H1 (cell line): ENCODE results near the gene DEDD2. TPM values are rescaled to one million over a fixed set of nuclear protein-coding genes. Genes with fewer than 3 reads are reported as not detected.

Source experiments
- CTCF ChIA-PET: fragments of 300-600 bp; sonication (Branson Sonifier 250); formaldehyde crosslinking; loops from one replicate; lab custom pipeline; 2021; ENCODE audit not compliant: partially characterized antibody; lab: Charles Lee
- POLR2A ChIA-PET: fragments of 300-600 bp; sonication (Branson Sonifier 250); formaldehyde crosslinking; loops from one replicate; lab custom pipeline; 2021; ENCODE audit warnings: inconsistent platforms; ENCODE audit not compliant: partially characterized antibody; lab: Charles Lee
- DNase-seq, 2 experiments: peaks; one replicate each; pipeline versions ENCODE4 v3.0.0 to v3.0.0-alpha.2; 2010 to 2022; ENCODE audit warnings: low spot score in 2 of 2, low read depth in 1 of 2, mixed read lengths in 1 of 2
- FAIRE-seq: peaks from 2 replicates; lab custom pipeline; 2011; peaks lifted over from hg19 to GRCh38; lab: Jason Lieb, UNC
- H2AFZ ChIP-seq: 2 replicates; pipeline ENCODE4 v1.8.1; 2012; ENCODE audit warnings: low read length, inconsistent platforms
- H2AK5ac ChIP-seq: 2 replicates; pipeline ENCODE4 v1.6.1; 2013; ENCODE audit warnings: low read depth, low read length
- H2BK120ac ChIP-seq: replicated peaks from 2 replicates; pipeline ENCODE3; 2013; ENCODE audit warnings: low read depth, low read length, inconsistent platforms
- H2BK12ac ChIP-seq: 2 replicates; pipeline ENCODE4 v1.6.1; 2013; ENCODE audit warnings: low read depth, low read length
- H2BK15ac ChIP-seq: 2 replicates; pipeline ENCODE4 v1.6.1; 2013; ENCODE audit warnings: low read length
- H2BK20ac ChIP-seq: 2 replicates; pipeline ENCODE4 v1.6.1; 2013; ENCODE audit warnings: low read length
- H2BK5ac ChIP-seq: 2 replicates; pipeline ENCODE4 v1.6.1; 2013; ENCODE audit warnings: low read depth, low read length
- H3K14ac ChIP-seq: 2 replicates; pipeline ENCODE4 v1.6.1; 2013; ENCODE audit warnings: inconsistent platforms; ENCODE audit not compliant: insufficient read length
- H3K18ac ChIP-seq: 2 replicates; pipeline ENCODE4 v1.6.1; 2013; ENCODE audit warnings: low read length; ENCODE audit errors: extremely low read depth
- H3K23ac ChIP-seq: 2 replicates; pipeline ENCODE4 v1.6.1; 2013; ENCODE audit warnings: inconsistent platforms; ENCODE audit not compliant: insufficient read length
- H3K23me2 ChIP-seq: 2 replicates; pipeline ENCODE4 v1.6.1; 2013; ENCODE audit warnings: low read depth, low read length
- H3K27ac ChIP-seq: 2 replicates; pipeline ENCODE4 v1.6.1; 2011; ENCODE audit warnings: low read depth, low read length, inconsistent platforms
- H3K27me3 ChIP-seq, 4 experiments: replicated peaks in 1 of 4; 1 replicate in 1 of 4; 2 replicates in 3 of 4; pipeline versions ENCODE4 v1.6.1 to v1.8.1; 2011 to 2013; ENCODE audit warnings: low read length in 3 of 4, mild to moderate bottlenecking in 3 of 4, inconsistent platforms in 2 of 4, mixed read lengths in 2 of 4, moderate library complexity in 1 of 4; ENCODE audit not compliant: control insufficient read depth in 3 of 4, insufficient read depth in 3 of 4; ENCODE audit errors: extremely low read depth in 1 of 4
- H3K36me3 ChIP-seq, 4 experiments: 2 replicates each; pipeline versions ENCODE4 v1.6.1 to v1.8.1; 2011 to 2013; ENCODE audit warnings: mild to moderate bottlenecking in 4 of 4, low read length in 3 of 4, moderate library complexity in 2 of 4, control low read depth in 1 of 4, inconsistent platforms in 1 of 4; ENCODE audit not compliant: insufficient read depth in 4 of 4, control insufficient read depth in 2 of 4
- H3K4ac ChIP-seq: replicated peaks from 2 replicates; pipeline ENCODE3; 2013; ENCODE audit warnings: low read length, low read depth, mixed read lengths, inconsistent platforms; ENCODE audit not compliant: insufficient read length
- H3K4me1 ChIP-seq, 4 experiments: replicated peaks in 1 of 4; 1 replicate in 1 of 4; 2 replicates in 3 of 4; pipeline versions ENCODE4 v1.6.1 to v1.8.1; 2011 to 2013; ENCODE audit warnings: low read length in 3 of 4, inconsistent platforms in 2 of 4, mixed read lengths in 1 of 4; ENCODE audit not compliant: insufficient read depth in 4 of 4, control insufficient read depth in 3 of 4
- H3K4me2 ChIP-seq, 2 experiments: 2 replicates each; pipeline versions ENCODE4 v1.6.1 to v1.8.1; 2011 to 2013; ENCODE audit warnings: low read depth in 2 of 2, low read length in 2 of 2, control low read depth in 1 of 2, inconsistent platforms in 1 of 2, mild to moderate bottlenecking in 1 of 2; ENCODE audit not compliant: insufficient read depth in 1 of 2
- H3K4me3 ChIP-seq, 4 experiments: fragments of 200-600, 300-600 bp in 1 of 4; sonication (generic), shearing (Covaris generic), sonication (Bioruptor Twin) in 1 of 4; 2 replicates each; pipeline versions ENCODE4 v1.5.1 to v1.8.1; 2011 to 2016; ENCODE audit warnings: low read length in 4 of 4, low read depth in 3 of 4, control low read depth in 2 of 4, inconsistent platforms in 2 of 4, mild to moderate bottlenecking in 2 of 4, mixed read lengths in 1 of 4, moderate library complexity in 1 of 4; ENCODE audit not compliant: insufficient read depth in 2 of 4; ENCODE audit errors: extremely low read depth in 1 of 4
- H3K56ac ChIP-seq: replicated peaks from 2 replicates; pipeline ENCODE3; 2013; ENCODE audit warnings: low read depth, mild to moderate bottlenecking, mixed read lengths, low read length, inconsistent platforms; ENCODE audit not compliant: insufficient read length
- H3K79me1 ChIP-seq: 2 replicates; pipeline ENCODE4 v1.6.1; 2013; ENCODE audit warnings: low read depth, low read length, control low read depth
- H3K79me2 ChIP-seq, 2 experiments: 2 replicates each; pipeline versions ENCODE4 v1.6.1 to v1.8.1; 2012 to 2013; ENCODE audit warnings: low read length in 2 of 2, mild to moderate bottlenecking in 2 of 2, inconsistent platforms in 1 of 2; ENCODE audit not compliant: insufficient read depth in 2 of 2, control insufficient read depth in 1 of 2
- H3K9ac ChIP-seq, 4 experiments: replicated peaks in 1 of 4; 1 replicate in 1 of 4; 2 replicates in 3 of 4; pipeline versions ENCODE4 v1.6.1 to v1.8.1; 2011 to 2013; ENCODE audit warnings: low read depth in 3 of 4, low read length in 3 of 4, control low read depth in 2 of 4, mild to moderate bottlenecking in 2 of 4, moderate library complexity in 2 of 4, inconsistent platforms in 1 of 4; ENCODE audit errors: extremely low read depth in 1 of 4
- H3K9me3 ChIP-seq, 2 experiments: 2 replicates each; pipeline versions ENCODE4 v1.6.1 to v1.8.1; 2012 to 2013; ENCODE audit warnings: mild to moderate bottlenecking in 2 of 2, moderate library complexity in 2 of 2, control low read depth in 1 of 2, inconsistent platforms in 1 of 2, low read depth in 1 of 2, low read length in 1 of 2, mixed read lengths in 1 of 2; ENCODE audit not compliant: insufficient read depth in 2 of 2
- H4K20me1 ChIP-seq, 2 experiments: replicated peaks in 1 of 2; 2 replicates each; pipeline versions ENCODE3 to v1.8.1; 2011 to 2013; ENCODE audit warnings: inconsistent platforms in 2 of 2, low read length in 2 of 2, mild to moderate bottlenecking in 1 of 2; ENCODE audit not compliant: insufficient read depth in 2 of 2, control insufficient read depth in 1 of 2
- H4K5ac ChIP-seq: 2 replicates; pipeline ENCODE4 v1.6.1; 2013; ENCODE audit warnings: low read length, low read depth, mixed read lengths, inconsistent platforms; ENCODE audit not compliant: insufficient read length
- H4K8ac ChIP-seq: 2 replicates; pipeline ENCODE4 v1.8.0; 2013; ENCODE audit warnings: mild to moderate bottlenecking, moderate library complexity, low read length, inconsistent platforms; ENCODE audit not compliant: insufficient read depth; ENCODE audit errors: extremely low read depth
- H4K91ac ChIP-seq: replicated peaks from 2 replicates; pipeline ENCODE3; 2013; ENCODE audit warnings: low read length, mixed read lengths, inconsistent platforms; ENCODE audit not compliant: insufficient read length
- CBX5 ChIP-seq: fragments of 300-800, 300-1000 bp; sonication (generic); IDR thresholded peaks from 2 replicates; pipeline ENCODE4 v1.7.1; 2016; ENCODE audit warnings: antibody characterized with exemption, low read length, low read depth
- POLR2A ChIP-seq, 2 experiments: IDR thresholded peaks; 1 replicate in 1 of 2; 2 replicates in 1 of 2; pipeline ENCODE4 v1.6.1; 2011; ENCODE audit warnings: low read depth in 2 of 2, low read length in 2 of 2, mild to moderate bottlenecking in 2 of 2; ENCODE audit errors: control extremely low read depth in 1 of 2
- RFX5 ChIP-seq: IDR thresholded peaks from 2 replicates; pipeline ENCODE4 v1.6.1; 2011; ENCODE audit warnings: low read depth, low read length, improper control_type of control experiment, borderline replicate concordance
- SRF ChIP-seq: IDR thresholded peaks from 2 replicates; pipeline ENCODE4 v1.6.1; 2011; ENCODE audit warnings: mild to moderate bottlenecking, low read depth, low read length, moderate library complexity
- TAF1 ChIP-seq: IDR thresholded peaks from 2 replicates; pipeline ENCODE4 v1.6.1; 2011; ENCODE audit warnings: mild to moderate bottlenecking, low read depth, low read length
- ZNF274 ChIP-seq: IDR thresholded peaks from 2 replicates; pipeline ENCODE4 v1.7.0; 2012; ENCODE audit warnings: low read length, borderline replicate concordance; ENCODE audit errors: extremely low read depth
- WGBS, 2 experiments: shearing (Covaris generic) in 1 of 2; methylation state at CpG; one replicate each; pipeline versions ENCODE4 v1.1.6 to v1.1.7; 2013 to 2015; ENCODE audit warnings: low lambda C conversion rate in 2 of 2, mixed read lengths in 2 of 2, inconsistent platforms in 1 of 2, low coverage in 1 of 2, missing lambda C conversion rate in 1 of 2; ENCODE audit not compliant: insufficient replicate concordance in 2 of 2, insufficient coverage in 1 of 2, insufficient read length in 1 of 2; ENCODE audit errors: extremely low coverage in 1 of 2, missing lambda C conversion rate in 1 of 2; 5-methylcytosine and 5-hydroxymethylcytosine counted together
- polyA plus RNA-seq, 7 experiments: library from polyadenylated mRNA; depleted of rRNA in 3 of 7; stranded (reverse) in 5 of 7; unstranded in 2 of 7; fragments of >200 nt in 5 of 7; fragments of 200-250 nt in 2 of 7; gene quantifications; 1 replicate in 5 of 7; 2 replicates in 1 of 7; 4 replicates in 1 of 7; pipeline versions ENCODE4 v1.2.1 to v1.2.3, GENCODE V29; 2011 to 2013; ENCODE audit warnings: missing spikeins in 2 of 7, mixed read lengths in 2 of 7
- total RNA-seq: library from RNA; stranded (reverse); fragmentation: NEBNext Ultra II Directional; extraction: Animal tissue kit (Norgen Biotek cat#: 25700); gene quantifications from 2 replicates; pipeline ENCODE4 v1.2.1, GENCODE V29; 2021

Gene DEDD2
- total and polyA plus RNA-seq, 2 of the 8 experiments (the other 6 are each of a cell fraction or from before 2014, with no cell fraction given): 37.8 to 65.0 TPM

DNA sequence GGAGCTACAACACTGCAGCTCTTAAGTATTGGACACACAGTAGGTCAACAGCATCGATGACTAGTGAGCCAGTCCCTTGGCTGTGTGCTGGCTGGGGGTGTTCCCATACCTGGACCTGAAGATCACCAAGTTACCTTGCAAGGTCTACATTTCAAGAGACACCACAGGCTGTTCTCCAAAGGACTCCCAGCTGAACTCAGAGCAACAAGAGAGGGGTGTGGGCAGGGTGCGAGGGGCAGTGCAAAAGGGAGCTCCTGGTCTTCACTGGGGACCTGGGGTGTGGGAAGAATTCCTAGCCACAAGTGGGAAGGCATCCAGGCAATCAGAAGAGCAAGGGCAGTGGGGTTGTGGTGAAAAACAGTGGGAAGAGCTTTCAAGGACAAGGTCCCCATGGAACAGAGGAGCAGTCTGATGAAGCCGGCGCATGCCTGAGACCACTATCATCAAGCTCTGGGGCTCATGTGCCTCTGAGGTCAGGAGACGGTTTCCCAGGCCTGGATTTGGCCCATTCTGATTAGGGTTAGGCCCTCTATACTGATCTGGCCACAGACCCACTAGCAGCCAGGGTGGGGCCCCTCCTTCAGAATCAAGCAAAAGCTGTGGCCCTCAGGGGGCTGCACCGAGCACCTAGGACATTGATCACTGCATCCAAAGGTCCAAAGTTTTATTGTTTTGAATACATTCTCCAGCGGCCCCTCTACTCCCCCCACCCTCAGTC is 29.6 kb upstream of the DEDD2 start:
- Histone ChIP-seq H2BK20ac (no peak overlapping the region), H4K91ac (no peak overlapping the region), H2BK120ac (no peak overlapping the region), H2BK5ac (no peak overlapping the region), H3K27me3 (no peaks in the 10 kb centered on the region), H3K4me1 (peaks cover 14 to 26% (median 15%) of the 10 kb centered on the region in 4 experiments), H4K5ac (no peak overlapping the region), H3K56ac (no peak overlapping the region), H2BK15ac (0 out of 2 replicates have a peak overlapping the region, but pooled peaks have one; percentile 47), H2AK5ac (no peak overlapping the region), H3K14ac (no peak overlapping the region), H3K9ac (no peak overlapping the region; a peak in 1 of 7 replicates), H3K79me1 (peaks cover 15% of the 10 kb centered on the region), H3K9me3 (no peaks in the 10 kb centered on the region), H3K4me3 (no peak overlapping the region), H3K36me3 (peaks cover 0 to 20% (median 4%) of the 10 kb centered on the region in 4 experiments; a peak in 4 of 8 replicates), H4K8ac (no peak overlapping the region), H3K27ac (no peak overlapping the region), H3K4ac (no peak overlapping the region), H3K23ac (no peak overlapping the region), H3K18ac (no peak overlapping the region), H3K79me2 (peaks cover 0 to 20% of the 10 kb centered on the region in 2 experiments; a peak in 2 of 4 replicates), H3K23me2 (peaks cover 5% of the 10 kb centered on the region), H2AFZ (no peak overlapping the region), H4K20me1 (peaks cover 6 to 18% of the 10 kb centered on the region in 2 experiments), H3K4me2 (no peak overlapping the region), H2BK12ac (peak overlapping the region; percentile 28; the same call in 1 of the 2 replicates)
- no peak for TF ChIP-seq TAF1
- no peak for TF ChIP-seq CBX5
- no peak for TF ChIP-seq SRF
- TF ChIP-seq POLR2A (IDR thresholded peaks at IDR 0.05; ENCODE audit: control extremely low read depth in 1 of 2, low read depth in 2 of 2, low read length in 2 of 2): 0 out of 3 replicates have a peak, but pooled peaks of 1 of the 2 experiments have one; percentile 23
- TF ChIP-seq ZNF274: no peak
- no peak for TF ChIP-seq RFX5
- ChIA-PET POLR2A (interaction anchor here (0.8 to 7.0 kb wide), 14 partner anchors 9 to 154 kb away, joined by 3 to 68 read pairs (median 4); partner anchors contain the start of gene DEDD2), CTCF (interaction anchor here (0.8 to 11.8 kb wide), 19 partner anchors 10 to 192 kb away, joined by 3 to 260 read pairs (median 7); partner anchors contain the start of gene ERF)
- FAIRE-seq: no peak
- 94% methylated on average over 7 of the region's 7 CpGs; no CpG with 5 or more reads in 1 of the 2 experiments for WGBS, 2 experiments
- DNase-seq: no peak
